Measurements from ENCODE around the gene MSANTD2. TPM values are rescaled to one million over a fixed set of nuclear protein-coding genes. Genes with fewer than 3 reads are reported as not detected.

MSANTD2 gene
- total and polyA plus RNA-seq, 4 donors: 1.6 to 7.7 (median 2.3) TPM

DNA sequence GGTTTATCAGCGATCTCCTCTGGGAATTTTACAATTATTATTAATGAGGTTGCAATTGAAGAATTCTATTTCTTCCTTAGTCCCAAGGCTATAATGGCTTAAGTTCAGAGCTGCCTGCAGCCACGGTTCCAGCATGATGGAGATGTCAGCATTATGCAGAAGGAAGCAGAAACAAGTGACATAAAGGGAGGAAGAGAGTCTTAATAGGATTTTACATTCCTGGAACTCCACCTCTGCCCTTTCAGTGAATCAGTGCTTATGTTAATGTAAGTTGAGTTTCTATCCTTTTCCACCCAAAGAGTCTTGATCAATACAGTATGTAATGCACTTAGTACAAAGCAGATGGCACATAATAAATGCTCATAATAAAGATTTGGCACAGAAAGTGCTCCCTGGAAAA, 72.1 kb downstream of the MSANTD2 start:
- Histone ChIP-seq H3K27me3 (ENCODE audit: control insufficient read depth in 4 of 4, insufficient read depth in 4 of 4, low read length in 3 of 4) (peaks cover 0 to 6% (median 1%) of the 10 kb centered on the region in 4 donors), H3K4me1 (ENCODE audit: control insufficient read depth in 4 of 4, insufficient read depth in 4 of 4, low read length in 3 of 4) (peaks cover 0 to 7% (median 4%) of the 10 kb centered on the region in 4 donors), H3K4me3 (ENCODE audit: low read depth in 1 of 3, low read length in 3 of 3) (no peak overlapping the region), H3K9me3 (ENCODE audit: control insufficient read depth in 4 of 4, low read length in 3 of 4) (no peaks in the 10 kb centered on the region), H3K9ac (ENCODE audit: low read depth in 1 of 2, low read length in 2 of 2) (no peak overlapping the region), H3K27ac (ENCODE audit: low read depth in 1 of 2, low read length in 2 of 2) (no peak overlapping the region), H3K36me3 (ENCODE audit: control insufficient read depth in 4 of 4, insufficient read depth in 3 of 4, low read depth in 1 of 4, low read length in 3 of 4) (no peaks in the 10 kb centered on the region)
- WGBS: 84% methylated on average over 2 of the region's 2 CpGs
- DNase-seq (ENCODE audit: low spot score): no peak
- TF ChIP-seq RXRA (IDR thresholded peaks at IDR 0.05): no peak
- TF ChIP-seq RAD21 (IDR thresholded peaks at IDR 0.05): no peak

DNA sequence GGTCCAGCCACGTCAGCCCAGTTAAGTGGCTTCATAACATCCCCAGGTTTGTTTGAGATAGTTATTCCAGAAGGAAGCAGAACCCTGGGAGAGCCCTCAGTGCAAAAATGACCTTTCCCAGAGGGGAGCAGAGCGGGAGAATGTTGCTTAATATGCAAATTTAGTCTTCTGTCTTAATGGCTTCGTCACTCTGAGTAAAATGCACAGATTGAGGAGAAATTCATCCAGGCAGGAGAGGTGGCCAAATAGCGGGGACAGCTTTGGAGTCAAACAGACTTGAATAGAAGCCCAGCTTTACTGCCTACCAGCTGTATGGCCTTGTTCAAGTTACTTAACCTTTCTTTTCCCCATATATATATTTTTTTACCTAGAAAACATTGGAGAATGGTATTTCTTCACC, 72.7 kb downstream of the MSANTD2 start:
- TF ChIP-seq TAF1 (conservative IDR thresholded peaks at IDR 0.05): no peak
- TF ChIP-seq, protein P1, sequence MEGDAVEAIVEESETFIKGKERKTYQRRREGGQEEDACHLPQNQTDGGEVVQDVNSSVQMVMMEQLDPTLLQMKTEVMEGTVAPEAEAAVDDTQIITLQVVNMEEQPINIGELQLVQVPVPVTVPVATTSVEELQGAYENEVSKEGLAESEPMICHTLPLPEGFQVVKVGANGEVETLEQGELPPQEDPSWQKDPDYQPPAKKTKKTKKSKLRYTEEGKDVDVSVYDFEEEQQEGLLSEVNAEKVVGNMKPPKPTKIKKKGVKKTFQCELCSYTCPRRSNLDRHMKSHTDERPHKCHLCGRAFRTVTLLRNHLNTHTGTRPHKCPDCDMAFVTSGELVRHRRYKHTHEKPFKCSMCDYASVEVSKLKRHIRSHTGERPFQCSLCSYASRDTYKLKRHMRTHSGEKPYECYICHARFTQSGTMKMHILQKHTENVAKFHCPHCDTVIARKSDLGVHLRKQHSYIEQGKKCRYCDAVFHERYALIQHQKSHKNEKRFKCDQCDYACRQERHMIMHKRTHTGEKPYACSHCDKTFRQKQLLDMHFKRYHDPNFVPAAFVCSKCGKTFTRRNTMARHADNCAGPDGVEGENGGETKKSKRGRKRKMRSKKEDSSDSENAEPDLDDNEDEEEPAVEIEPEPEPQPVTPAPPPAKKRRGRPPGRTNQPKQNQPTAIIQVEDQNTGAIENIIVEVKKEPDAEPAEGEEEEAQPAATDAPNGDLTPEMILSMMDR (IDR thresholded peaks at IDR 0.05; ENCODE audit: low read depth, low read length, missing input control): no peak
- no peak for TF ChIP-seq FOXA2 (IDR thresholded peaks at IDR 0.05)
- TF ChIP-seq, protein P2, sequence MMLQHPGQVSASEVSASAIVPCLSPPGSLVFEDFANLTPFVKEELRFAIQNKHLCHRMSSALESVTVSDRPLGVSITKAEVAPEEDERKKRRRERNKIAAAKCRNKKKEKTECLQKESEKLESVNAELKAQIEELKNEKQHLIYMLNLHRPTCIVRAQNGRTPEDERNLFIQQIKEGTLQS (IDR thresholded peaks at IDR 0.05): no peak
- TF ChIP-seq GABPA (IDR thresholded peaks at IDR 0.05 in 1 of 2, conservative IDR thresholded peaks at IDR 0.05 in 1 of 2): no peak
- WGBS: 87% methylated on average over 4 of the region's 4 CpGs
- H3K9me3 ChIP-seq (ENCODE audit: control insufficient read depth in 4 of 4, low read length in 3 of 4): no peaks in the 10 kb centered on the region
- DNase-seq (ENCODE audit: low spot score): no peak
- H3K9ac ChIP-seq (ENCODE audit: low read depth in 1 of 2, low read length in 2 of 2): no peak overlapping the region
- no peaks in the 10 kb centered on the region for H3K36me3 ChIP-seq (ENCODE audit: control insufficient read depth in 4 of 4, insufficient read depth in 3 of 4, low read depth in 1 of 4, low read length in 3 of 4)
- H3K4me1 ChIP-seq (ENCODE audit: control insufficient read depth in 4 of 4, insufficient read depth in 4 of 4, low read length in 3 of 4): peaks cover 0 to 7% (median 4%) of the 10 kb centered on the region in 4 donors
- no peak overlapping the region for H3K27ac ChIP-seq (ENCODE audit: low read depth in 1 of 2, low read length in 2 of 2)
- peaks cover 0 to 6% (median 1%) of the 10 kb centered on the region in 4 donors for H3K27me3 ChIP-seq (ENCODE audit: control insufficient read depth in 4 of 4, insufficient read depth in 4 of 4, low read length in 3 of 4)
- H3K4me3 ChIP-seq (ENCODE audit: low read depth in 1 of 3, low read length in 3 of 3): no peak overlapping the region

DNA sequence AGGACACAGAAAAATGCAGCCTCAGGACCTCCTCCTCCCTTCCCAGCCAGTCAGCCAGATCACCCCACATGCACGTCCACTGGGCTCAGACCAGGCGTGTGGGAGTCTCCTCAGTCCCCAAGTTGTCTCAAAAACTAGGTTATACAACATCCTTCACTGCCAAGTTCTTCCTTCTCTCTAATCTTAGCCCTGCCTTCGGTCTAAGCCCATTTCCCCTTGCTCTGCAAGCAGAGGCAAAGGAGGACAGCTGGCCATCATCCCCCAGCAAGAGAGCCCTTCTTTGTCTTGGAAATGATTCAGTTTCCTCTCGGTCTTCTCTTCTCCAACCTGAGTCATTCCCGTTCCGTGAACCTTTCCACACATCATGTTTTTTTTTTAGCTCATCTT, 74.5 kb downstream of the MSANTD2 start:
- H3K36me3 ChIP-seq (ENCODE audit: control insufficient read depth in 4 of 4, insufficient read depth in 3 of 4, low read depth in 1 of 4, low read length in 3 of 4): no peaks in the 10 kb centered on the region
- no peak for TF ChIP-seq GABPA (IDR thresholded peaks at IDR 0.05 in 1 of 2, conservative IDR thresholded peaks at IDR 0.05 in 1 of 2)
- no peak for TF ChIP-seq FOXA2 (IDR thresholded peaks at IDR 0.05)
- H3K4me1 ChIP-seq (ENCODE audit: control insufficient read depth in 4 of 4, insufficient read depth in 4 of 4, low read length in 3 of 4): peaks cover 0 to 7% (median 4%) of the 10 kb centered on the region in 4 donors
- no peak for DNase-seq (ENCODE audit: low spot score)
- 57% methylated on average over 6 of the region's 6 CpGs for WGBS
- H3K9me3 ChIP-seq (ENCODE audit: control insufficient read depth in 4 of 4, low read length in 3 of 4): no peaks in the 10 kb centered on the region
- H3K4me3 ChIP-seq (ENCODE audit: low read depth in 1 of 3, low read length in 3 of 3): no peak overlapping the region
- no peak overlapping the region for H3K9ac ChIP-seq (ENCODE audit: low read depth in 1 of 2, low read length in 2 of 2)
- H3K27me3 ChIP-seq (ENCODE audit: control insufficient read depth in 4 of 4, insufficient read depth in 4 of 4, low read length in 3 of 4): peaks cover 0 to 11% (median 1%) of the 10 kb centered on the region in 4 donors
- no peak overlapping the region for H3K27ac ChIP-seq (ENCODE audit: low read depth in 1 of 2, low read length in 2 of 2)

DNA sequence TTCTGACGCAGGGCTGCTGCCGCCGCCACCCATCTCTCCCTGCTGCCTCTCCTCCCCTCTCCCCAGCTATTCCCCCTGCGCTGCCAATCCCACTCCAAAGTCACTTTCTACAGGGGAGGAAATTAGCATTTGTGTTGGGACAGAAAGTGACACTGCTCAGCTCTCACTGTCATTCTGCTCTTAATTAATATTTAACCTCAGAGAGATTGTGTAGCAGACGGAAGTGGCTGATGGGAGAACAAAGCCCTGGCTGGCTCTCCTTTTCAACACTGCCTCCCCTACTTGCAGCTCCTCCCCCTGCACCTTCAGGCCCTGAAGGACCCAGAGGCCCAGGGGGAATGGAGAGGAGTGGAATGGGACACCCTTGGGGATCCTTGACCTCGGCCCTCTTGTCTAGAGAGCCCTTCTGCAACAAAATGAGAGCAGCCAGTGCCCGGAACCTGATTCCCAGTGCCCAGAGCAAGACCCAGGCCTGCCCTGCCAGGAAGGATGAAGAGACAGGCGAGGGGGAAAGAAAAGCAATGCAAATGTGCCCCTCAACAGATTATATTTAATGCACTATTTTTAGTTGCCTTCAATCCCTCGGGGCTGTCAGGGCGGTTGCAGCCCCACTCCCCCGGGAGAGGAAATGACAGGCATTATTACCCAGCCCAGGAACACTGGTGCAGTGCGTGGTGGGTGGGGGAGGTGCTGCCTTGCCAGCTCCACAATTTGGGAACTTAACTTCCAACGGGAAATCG, 75.1 kb downstream of the MSANTD2 start:
- no peak overlapping the region for H3K9ac ChIP-seq (ENCODE audit: low read depth in 1 of 2, low read length in 2 of 2)
- H3K27me3 ChIP-seq (ENCODE audit: control insufficient read depth in 4 of 4, insufficient read depth in 4 of 4, low read length in 3 of 4): peaks cover 0 to 11% (median 1%) of the 10 kb centered on the region in 4 donors
- WGBS: 36% methylated on average over 14 of the region's 14 CpGs
- no peaks in the 10 kb centered on the region for H3K36me3 ChIP-seq (ENCODE audit: control insufficient read depth in 4 of 4, insufficient read depth in 3 of 4, low read depth in 1 of 4, low read length in 3 of 4)
- peaks cover 0 to 7% (median 4%) of the 10 kb centered on the region in 4 donors for H3K4me1 ChIP-seq (ENCODE audit: control insufficient read depth in 4 of 4, insufficient read depth in 4 of 4, low read length in 3 of 4)
- no peak for DNase-seq (ENCODE audit: low spot score)
- H3K27ac ChIP-seq (ENCODE audit: low read depth in 1 of 2, low read length in 2 of 2): no peak overlapping the region
- no peaks in the 10 kb centered on the region for H3K9me3 ChIP-seq (ENCODE audit: control insufficient read depth in 4 of 4, low read length in 3 of 4)
- TF ChIP-seq SP1 (IDR thresholded peaks at IDR 0.05) (no peak), RXRA (IDR thresholded peaks at IDR 0.05) (no peak), TAF1 (conservative IDR thresholded peaks at IDR 0.05) (no peak), YY1 (IDR thresholded peaks at IDR 0.05) (no peak), JUND (IDR thresholded peaks at IDR 0.05) (no peak), NR2F2 (IDR thresholded peaks at IDR 0.05) (no peak), HNF4A (conservative IDR thresholded peaks at IDR 0.05) (no peak), RAD21 (IDR thresholded peaks at IDR 0.05) (no peak)
- TF ChIP-seq, protein P1 (IDR thresholded peaks at IDR 0.05; ENCODE audit: low read depth, low read length, missing input control): no peak
- H3K4me3 ChIP-seq (ENCODE audit: low read depth in 1 of 3, low read length in 3 of 3): no peak overlapping the region

All from liver (tissue), 9 donors.